VCaP (cell line): ENCODE measurements around the gene KCNJ4.

Experiments
- H3K27ac ChIP-seq: fragments of 450-650 bp; 2 replicates; pipeline ENCODE4 v1.5.1; 2017
- TF ChIP-seq, protein P1 (sequence below): fragments of 450-650 bp; conservative IDR thresholded peaks from 2 replicates; pipeline ENCODE4 v1.5.1; 2017; ENCODE audit warnings: mild to moderate bottlenecking, moderate library complexity

KCNJ4 gene

GRCh38 chr22:38462960-38463784, 8.2 kb upstream of the KCNJ4 start:
- no peak overlapping the region for H3K27ac ChIP-seq
- TF ChIP-seq, protein P1, sequence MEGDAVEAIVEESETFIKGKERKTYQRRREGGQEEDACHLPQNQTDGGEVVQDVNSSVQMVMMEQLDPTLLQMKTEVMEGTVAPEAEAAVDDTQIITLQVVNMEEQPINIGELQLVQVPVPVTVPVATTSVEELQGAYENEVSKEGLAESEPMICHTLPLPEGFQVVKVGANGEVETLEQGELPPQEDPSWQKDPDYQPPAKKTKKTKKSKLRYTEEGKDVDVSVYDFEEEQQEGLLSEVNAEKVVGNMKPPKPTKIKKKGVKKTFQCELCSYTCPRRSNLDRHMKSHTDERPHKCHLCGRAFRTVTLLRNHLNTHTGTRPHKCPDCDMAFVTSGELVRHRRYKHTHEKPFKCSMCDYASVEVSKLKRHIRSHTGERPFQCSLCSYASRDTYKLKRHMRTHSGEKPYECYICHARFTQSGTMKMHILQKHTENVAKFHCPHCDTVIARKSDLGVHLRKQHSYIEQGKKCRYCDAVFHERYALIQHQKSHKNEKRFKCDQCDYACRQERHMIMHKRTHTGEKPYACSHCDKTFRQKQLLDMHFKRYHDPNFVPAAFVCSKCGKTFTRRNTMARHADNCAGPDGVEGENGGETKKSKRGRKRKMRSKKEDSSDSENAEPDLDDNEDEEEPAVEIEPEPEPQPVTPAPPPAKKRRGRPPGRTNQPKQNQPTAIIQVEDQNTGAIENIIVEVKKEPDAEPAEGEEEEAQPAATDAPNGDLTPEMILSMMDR = no peak

DNA sequence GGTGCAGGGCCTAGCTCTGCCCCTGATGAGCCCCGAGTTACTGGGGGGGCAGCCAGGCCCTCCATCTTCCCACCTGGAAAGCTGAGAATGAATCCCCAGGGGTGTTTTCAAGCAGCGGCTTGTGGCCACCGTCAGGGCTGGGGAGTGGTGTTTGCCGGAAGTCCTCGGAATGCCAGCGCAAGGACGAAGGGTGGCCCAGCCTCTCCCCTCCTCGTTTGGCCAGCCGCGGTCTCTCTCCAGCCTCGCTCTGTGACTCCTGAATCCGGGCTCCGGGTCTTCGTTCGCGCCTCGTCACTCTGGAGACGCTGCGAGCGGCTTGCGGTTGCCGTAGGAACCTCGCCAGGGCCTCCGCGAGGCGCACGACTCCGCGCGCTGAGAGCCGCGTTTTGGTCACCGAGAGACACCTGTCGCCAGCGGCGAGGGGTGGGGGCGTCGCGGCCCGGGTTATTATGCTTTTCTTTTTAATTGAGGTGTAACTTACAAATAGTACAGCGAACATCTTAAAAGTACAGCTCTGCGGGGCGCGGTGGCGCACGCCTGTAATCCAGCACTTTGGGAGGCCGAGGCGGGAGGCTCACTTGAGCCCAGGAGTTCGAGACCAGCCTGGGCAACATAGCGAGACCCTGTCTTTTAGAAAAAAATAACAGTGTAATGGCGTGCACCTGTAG, 6.5 kb upstream of the KCNJ4 start:
- TF ChIP-seq, protein P1 = no peak
- no peak overlapping the region for H3K27ac ChIP-seq

GRCh38 chr22:38461057-38461413, 6.0 kb upstream of the KCNJ4 start:
- H3K27ac ChIP-seq = no peak overlapping the region
- TF ChIP-seq, protein P1 = no peak

DNA sequence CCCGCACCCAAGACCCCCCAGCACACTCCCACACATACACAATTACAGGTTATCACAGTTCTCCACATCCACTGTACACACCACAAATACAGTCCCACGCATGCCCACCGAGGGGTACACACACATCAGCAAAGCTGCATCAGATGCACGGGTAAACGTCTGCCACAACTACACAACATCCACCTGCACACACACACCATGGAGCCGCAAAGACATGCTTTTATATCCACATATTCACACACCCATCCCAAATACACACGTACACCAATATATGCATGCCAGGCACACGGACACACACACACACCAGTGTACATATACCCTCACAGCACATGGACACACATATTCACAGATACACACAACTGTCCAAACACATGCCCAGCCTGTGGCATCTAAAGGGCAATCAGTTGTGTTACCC, 5.4 kb upstream of the KCNJ4 start:
- H3K27ac ChIP-seq = no peak overlapping the region
- TF ChIP-seq, protein P1 = no peak

DNA sequence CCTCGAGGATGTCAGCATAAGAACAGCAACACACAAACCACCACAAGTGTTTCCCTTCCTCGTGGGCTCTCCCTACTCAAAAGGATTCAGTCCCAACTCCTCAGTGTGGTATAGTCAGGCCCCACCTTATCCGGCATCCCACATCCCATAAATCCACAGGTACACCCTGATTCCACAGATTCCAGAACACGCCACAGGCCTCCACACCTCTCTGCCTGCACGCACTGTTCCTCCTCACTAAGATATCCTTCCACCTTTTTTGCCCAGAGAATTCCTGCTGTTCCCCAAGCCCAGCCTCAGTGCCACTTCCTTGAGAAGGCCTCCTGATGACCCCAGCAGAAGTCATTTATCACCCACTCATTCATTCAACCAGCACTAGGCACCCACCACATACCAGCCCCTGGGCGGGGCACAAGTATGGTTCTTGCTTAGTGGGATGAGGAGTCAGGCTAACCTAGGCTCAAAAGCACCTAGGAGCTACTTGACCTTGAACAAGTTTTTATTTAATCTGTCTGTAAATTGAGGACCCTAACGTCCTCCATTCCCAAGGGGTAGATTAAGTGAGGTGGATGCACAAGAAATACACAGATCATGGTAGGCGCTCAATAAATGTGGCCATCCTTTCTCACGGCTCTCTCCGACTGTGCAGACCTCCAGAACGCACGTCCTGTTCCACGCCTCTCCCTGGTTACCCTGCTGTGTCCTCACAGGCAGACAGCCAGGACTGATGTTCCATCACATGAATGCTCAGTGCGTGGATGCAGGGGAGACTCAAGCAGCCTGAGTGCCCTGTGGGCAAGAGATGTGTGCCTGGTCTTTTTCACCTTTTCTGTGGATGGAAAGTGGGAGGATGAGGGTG, 2.1 kb upstream of the KCNJ4 start:
- H3K27ac ChIP-seq = no peak overlapping the region

GRCh38 chr22:38456272-38456835, 1.4 kb upstream of the KCNJ4 start:
- no peak overlapping the region for H3K27ac ChIP-seq
- TF ChIP-seq, protein P1 = no peak

More for the DNA sequence above, 2.1 kb upstream of the KCNJ4 start:
- TF ChIP-seq, protein P1 = no peak
